AG10803 (cell line): ENCODE measurements around the gene ZNF275.

Source experiments
- DNase-seq: peaks from one replicate; pipeline ENCODE4 v3.0.0; 2010; ENCODE audit warnings: low read depth
- H3K4me3 ChIP-seq: 2 replicates; pipeline ENCODE4 v1.5.1; 2011; ENCODE audit warnings: mild to moderate bottlenecking, low read length, control low read depth
- TF ChIP-seq, protein P1 (sequence below): conservative IDR thresholded peaks from 2 replicates; pipeline ENCODE4 v1.5.1; 2011; ENCODE audit warnings: mild to moderate bottlenecking, low read length, control low read depth, inconsistent platforms

ZNF275 gene

DNA sequence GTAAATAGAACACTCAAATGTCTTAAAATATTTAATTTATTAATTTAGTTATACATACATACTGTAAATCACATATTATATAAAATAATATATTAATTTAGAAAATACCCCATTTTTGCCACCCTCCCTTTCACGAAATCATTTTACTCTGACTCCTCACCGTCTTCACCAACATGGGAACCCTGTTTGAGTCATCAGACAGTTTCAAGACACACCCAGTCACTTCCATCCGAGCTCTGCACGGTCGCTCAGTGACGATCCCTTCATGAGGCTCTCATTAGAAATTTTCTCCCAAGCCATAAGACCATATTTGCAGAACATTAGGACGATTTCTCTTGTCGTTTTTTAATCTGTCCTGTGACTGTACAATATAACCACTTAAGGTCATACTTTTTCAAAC is 14.5 kb downstream of the ZNF275 start:
- no peak for DNase-seq
- no peak overlapping the region for H3K4me3 ChIP-seq
- TF ChIP-seq, protein P1, sequence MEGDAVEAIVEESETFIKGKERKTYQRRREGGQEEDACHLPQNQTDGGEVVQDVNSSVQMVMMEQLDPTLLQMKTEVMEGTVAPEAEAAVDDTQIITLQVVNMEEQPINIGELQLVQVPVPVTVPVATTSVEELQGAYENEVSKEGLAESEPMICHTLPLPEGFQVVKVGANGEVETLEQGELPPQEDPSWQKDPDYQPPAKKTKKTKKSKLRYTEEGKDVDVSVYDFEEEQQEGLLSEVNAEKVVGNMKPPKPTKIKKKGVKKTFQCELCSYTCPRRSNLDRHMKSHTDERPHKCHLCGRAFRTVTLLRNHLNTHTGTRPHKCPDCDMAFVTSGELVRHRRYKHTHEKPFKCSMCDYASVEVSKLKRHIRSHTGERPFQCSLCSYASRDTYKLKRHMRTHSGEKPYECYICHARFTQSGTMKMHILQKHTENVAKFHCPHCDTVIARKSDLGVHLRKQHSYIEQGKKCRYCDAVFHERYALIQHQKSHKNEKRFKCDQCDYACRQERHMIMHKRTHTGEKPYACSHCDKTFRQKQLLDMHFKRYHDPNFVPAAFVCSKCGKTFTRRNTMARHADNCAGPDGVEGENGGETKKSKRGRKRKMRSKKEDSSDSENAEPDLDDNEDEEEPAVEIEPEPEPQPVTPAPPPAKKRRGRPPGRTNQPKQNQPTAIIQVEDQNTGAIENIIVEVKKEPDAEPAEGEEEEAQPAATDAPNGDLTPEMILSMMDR, result no peak

DNA sequence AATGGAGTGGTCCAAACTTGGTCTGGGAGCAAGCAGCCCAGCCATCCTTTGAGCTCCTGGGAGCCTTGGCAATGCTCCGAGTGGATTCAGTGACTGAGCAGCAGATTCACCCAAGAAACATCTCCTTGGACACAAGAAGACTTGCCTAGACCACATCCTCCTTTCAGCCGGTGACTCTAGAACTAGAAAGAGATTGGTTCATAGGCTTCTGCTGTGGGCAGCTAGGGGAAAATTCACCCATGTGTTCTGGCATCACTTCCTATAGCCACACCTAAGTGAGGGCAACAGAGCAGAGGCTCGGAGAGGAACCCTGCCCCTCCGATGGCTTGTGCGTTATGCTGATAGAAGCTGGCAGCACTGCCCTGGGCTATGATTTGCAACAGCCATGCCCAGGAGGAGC is 16.0 kb downstream of the ZNF275 start:
- H3K4me3 ChIP-seq, result no peak overlapping the region
- peak; percentile 11 for DNase-seq
- TF ChIP-seq, protein P1, result no peak

DNA sequence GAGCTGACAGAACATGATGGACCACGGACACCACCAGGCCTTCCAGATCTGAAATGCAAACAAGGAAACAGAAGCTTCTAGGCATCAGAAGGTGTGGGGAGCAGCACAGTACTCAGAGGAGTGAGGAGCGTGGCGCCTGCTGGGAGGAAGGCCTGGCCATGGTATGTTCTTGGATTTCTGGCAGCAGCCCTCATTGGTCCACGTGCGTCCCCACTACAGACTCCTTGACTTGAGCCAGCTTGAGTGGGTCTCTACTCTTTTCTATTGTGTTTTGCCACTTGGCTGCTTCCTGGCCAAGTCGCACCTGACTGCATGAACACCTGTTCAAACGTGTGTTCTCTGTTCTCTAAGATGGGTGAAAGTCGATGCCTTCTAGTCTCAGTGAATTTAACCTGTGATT is 18.0 kb downstream of the ZNF275 start:
- no peak overlapping the region for H3K4me3 ChIP-seq
- DNase-seq, result no peak
- TF ChIP-seq, protein P1, result no peak

DNA sequence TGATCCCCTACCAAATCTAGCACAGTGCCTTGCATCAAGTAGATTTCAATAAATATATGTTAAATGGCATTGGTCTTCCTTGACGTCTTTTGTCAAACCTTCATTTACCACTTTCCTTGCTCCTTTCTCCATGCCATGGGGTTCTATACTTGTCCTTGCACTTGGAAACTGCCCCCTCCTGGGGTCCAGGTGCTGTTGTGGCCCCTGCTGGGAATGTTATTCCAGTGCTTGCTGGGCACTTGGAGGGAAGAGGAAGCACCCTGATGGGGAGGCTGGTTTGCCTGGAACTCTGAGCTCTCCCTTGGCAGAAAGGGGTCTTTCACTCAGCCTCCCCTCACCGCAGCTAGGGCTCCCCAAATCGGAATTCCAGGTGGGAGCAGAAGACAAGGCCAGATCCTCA is 18.9 kb downstream of the ZNF275 start:
- no peak overlapping the region for H3K4me3 ChIP-seq
- TF ChIP-seq, protein P1, result no peak
- DNase-seq, result no peak

DNA sequence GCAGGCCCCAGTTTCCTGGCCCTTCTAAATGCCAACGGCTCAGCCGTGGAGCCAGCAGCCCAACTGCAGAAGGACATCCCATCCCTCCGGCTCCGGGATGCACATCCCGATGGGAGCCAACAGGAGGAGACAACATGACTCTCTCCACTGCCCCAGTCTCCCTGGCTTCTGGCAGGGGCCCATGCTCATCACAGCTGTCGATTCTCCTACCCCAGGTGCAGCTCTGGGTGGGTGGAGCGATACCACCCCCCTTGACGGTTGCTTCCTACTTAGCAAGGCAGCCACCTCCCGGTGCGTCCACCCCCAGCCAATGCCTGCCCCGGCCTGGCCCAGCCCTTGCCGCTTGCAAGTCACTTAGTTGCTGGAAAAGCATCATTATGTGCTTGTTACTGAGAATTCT is 19.5 kb downstream of the ZNF275 start:
- no peak for DNase-seq
- H3K4me3 ChIP-seq, result no peak overlapping the region
- TF ChIP-seq, protein P1, result no peak

DNA sequence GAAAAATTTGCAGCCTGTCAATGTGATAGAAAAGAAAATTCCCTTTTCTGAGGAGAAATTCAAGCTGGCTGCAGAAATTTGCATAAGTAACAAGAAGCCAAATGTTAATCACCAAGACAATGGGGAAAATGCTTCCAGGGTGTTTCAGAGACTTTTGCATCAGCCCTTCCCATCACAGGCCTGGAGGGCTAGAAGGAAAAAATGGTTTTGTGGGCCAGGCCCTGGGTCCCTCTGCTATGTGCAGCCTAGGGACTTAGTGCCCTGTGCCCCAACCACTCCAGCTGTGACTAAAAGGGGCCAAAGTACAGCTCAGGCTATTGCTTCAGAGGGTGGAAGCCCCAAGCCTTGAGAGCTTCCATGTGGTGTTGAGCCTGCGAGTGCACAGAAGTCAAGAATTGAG is 23.9 kb downstream of the ZNF275 start:
- TF ChIP-seq, protein P1, result no peak
- no peak overlapping the region for H3K4me3 ChIP-seq
- DNase-seq, result no peak

DNA sequence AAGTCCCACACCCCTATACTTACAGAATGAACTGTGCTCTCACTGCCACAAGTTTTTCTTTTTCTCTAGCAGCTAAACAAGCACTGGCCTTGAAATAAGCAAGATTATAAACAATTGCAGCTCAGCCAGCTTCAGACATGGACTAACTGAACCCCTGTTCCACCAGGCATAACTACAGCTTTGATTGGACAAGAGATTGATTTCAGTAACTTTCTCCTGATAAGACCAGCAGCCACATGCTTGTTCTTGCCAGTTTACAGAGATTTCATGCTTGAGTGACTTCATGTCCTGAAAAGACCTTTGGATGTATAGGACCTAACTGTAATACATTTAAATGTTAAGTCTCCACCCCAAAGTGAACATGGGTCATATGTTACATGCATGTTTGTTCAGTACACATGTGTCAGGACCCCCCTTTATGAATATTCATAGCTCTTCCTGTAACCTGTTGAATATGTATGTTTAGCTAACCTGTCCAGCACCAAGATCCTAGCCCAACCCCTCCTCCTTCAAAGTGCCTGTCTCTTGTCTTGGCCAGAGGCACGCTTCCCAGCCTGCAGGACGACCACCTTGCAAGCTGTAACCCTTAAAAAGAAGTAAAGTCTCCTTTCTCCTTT is 27.9 kb downstream of the ZNF275 start:
- H3K4me3 ChIP-seq, result no peak overlapping the region
- TF ChIP-seq, protein P1, result no peak
- DNase-seq, result no peak
